Thymus (tissue), 11 donors: ENCODE measurements around the gene CDK5R2. TPM values are rescaled to one million over a fixed set of nuclear protein-coding genes. Genes with fewer than 3 reads are reported as not detected.
A peak's percentile ranks its signal among the peaks of the same experiment; 100 is the strongest.

Experiments
- DNase-seq, 9 donors: peaks; one replicate each; pipeline ENCODE4 v3.0.0-alpha.2; 2013; ENCODE audit warnings: low spot score in 9 of 9, low read depth in 6 of 9, missing footprints in 1 of 9
- H3K27ac ChIP-seq, 2 donors: one replicate each; pipeline ENCODE4 v1.5.1; 2013; ENCODE audit warnings: control low read depth in 1 of 2, low read depth in 1 of 2, low read length in 1 of 2, mild to moderate bottlenecking in 1 of 2, moderate library complexity in 1 of 2
- H3K27me3 ChIP-seq, 2 donors: one replicate each; pipeline ENCODE4 v1.5.1; 2013; ENCODE audit warnings: low read length in 1 of 2; ENCODE audit not compliant: control insufficient read depth in 2 of 2, insufficient read depth in 1 of 2
- H3K36me3 ChIP-seq, 2 donors: one replicate each; pipeline ENCODE4 v1.5.1; 2013; ENCODE audit warnings: low read length in 1 of 2, mild to moderate bottlenecking in 1 of 2, moderate library complexity in 1 of 2; ENCODE audit not compliant: control insufficient read depth in 2 of 2, insufficient read depth in 2 of 2
- H3K4me1 ChIP-seq, 2 donors: one replicate each; pipeline ENCODE4 v1.5.1; 2013; ENCODE audit warnings: low read length in 2 of 2; ENCODE audit not compliant: control insufficient read depth in 2 of 2, insufficient read depth in 2 of 2
- H3K4me3 ChIP-seq, 2 donors: one replicate each; pipeline ENCODE4 v1.5.1; 2013; ENCODE audit warnings: low read length in 2 of 2, control low read depth in 1 of 2, mild to moderate bottlenecking in 1 of 2
- H3K9me3 ChIP-seq, 2 donors: one replicate each; pipeline ENCODE4 v1.5.1; 2013; ENCODE audit warnings: low read length in 1 of 2, mild to moderate bottlenecking in 1 of 2; ENCODE audit not compliant: control insufficient read depth in 2 of 2, insufficient read depth in 1 of 2
- WGBS: extraction: QIAGEN DNeasy Blood & Tissue Kit; methylation state at CpG from one replicate; pipeline ENCODE4 v1.1.7; 2013; 5-methylcytosine and 5-hydroxymethylcytosine counted together
- polyA plus RNA-seq: library from polyadenylated mRNA; stranded (reverse); fragments of 200-250 nt; gene quantifications from one replicate; pipeline ENCODE4 v1.2.3, GENCODE V29; 2013
- total RNA-seq: library from RNA; stranded (reverse); fragments of 120-200 nt; gene quantifications from one replicate; pipeline ENCODE4 v1.2.4, GENCODE V29; 2013
- donor health status: healthy.

CDK5R2 gene
- total and polyA plus RNA-seq, 2 donors: 0.16 TPM; not detected in 1

DNA sequence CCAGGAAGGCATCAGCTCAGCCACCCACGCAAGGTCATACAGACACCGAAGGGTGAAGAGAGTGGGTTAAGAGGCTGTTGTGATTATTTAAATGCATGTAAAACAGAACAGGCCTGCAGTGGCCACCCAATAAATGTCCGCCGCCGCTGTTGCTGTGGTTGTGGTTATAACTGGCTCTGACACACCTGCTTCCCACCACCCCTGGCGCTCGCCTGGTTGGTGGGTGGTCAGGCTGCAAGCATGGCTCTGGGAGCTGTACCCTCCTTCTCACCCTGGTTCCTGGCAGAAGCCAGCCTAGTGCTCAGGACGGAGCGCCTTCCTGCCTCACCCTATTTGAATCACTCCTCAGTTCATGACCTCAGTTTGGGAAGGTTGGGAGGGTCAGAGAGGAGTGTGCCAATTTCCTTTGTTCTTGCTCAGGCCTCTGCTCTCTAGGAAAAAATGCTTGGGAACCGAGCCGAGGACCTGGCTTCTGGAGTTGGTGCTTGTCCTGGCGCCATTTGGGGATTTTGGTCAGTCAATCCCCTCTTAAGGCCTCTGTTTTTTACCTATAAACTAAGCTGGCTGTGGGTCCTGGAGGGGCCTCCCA, 39.0 kb downstream of the CDK5R2 start:
- Histone ChIP-seq H3K4me1 (peaks cover 13 to 20% of the 10 kb centered on the region in 2 donors), H3K27me3 (peaks cover 82 to 99% of the 10 kb centered on the region in 2 donors)

DNA sequence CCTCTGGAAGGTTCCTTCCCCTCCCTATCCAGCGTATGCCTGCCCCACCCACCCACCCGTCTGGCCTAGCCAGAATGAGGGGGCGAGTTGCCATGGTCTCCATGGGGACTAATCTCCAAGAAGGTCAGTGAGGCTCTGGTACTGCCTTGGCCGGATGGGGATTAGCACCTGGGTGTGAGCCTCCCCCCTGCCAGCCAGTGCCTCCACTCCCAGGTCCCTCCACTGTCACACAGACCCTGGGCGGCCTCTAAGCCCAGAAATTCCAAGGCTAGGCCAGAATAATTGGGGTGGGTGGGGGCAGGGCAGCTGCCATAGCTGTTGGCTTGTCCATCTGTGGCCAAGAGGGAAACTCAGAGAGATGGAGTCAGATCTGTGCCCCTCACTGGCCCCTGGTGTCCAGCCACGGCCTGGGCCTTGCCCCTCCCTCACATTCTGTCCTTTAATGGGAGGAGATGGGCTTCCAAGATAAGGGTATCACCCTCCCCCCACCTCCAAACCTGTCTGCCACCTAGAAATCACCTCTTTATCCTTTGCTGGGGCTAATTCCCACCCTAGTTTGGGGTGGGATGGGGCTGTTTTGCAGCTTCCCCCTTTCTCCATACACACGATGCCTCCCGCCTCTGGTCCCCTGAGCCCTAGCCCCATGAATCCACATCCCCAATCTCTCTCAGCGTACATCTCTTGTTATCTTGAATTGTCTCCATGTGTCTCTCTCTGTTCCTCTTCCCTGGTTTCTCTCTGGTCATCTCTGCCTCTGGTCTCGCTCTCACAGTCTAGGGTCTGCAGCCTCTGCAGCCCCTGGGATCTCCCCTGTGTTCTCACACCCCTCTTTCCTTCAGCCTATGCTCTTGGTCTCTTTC, 39.8 kb downstream of the CDK5R2 start:
- Histone ChIP-seq H3K4me3 (no peak overlapping the region), H3K27ac (no peak overlapping the region), H3K27me3 (peaks cover 81 to 99% of the 10 kb centered on the region in 2 donors), H3K4me1 (peaks cover 13 to 18% of the 10 kb centered on the region in 2 donors), H3K9me3 (peaks cover 0 to 3% of the 10 kb centered on the region in 2 donors), H3K36me3 (no peaks in the 10 kb centered on the region)
- DNase-seq: no peak
- 63% methylated on average over 10 of the region's 10 CpGs for WGBS

More for the DNA sequence above, 39.0 kb downstream of the CDK5R2 start:
- Histone ChIP-seq H3K4me3 (no peak overlapping the region), H3K27ac (no peak overlapping the region), H3K36me3 (no peaks in the 10 kb centered on the region), H3K9me3 (peaks cover 0 to 3% of the 10 kb centered on the region in 2 donors)
- 42% methylated on average over 12 of the region's 12 CpGs for WGBS
- no peak for DNase-seq

DNA sequence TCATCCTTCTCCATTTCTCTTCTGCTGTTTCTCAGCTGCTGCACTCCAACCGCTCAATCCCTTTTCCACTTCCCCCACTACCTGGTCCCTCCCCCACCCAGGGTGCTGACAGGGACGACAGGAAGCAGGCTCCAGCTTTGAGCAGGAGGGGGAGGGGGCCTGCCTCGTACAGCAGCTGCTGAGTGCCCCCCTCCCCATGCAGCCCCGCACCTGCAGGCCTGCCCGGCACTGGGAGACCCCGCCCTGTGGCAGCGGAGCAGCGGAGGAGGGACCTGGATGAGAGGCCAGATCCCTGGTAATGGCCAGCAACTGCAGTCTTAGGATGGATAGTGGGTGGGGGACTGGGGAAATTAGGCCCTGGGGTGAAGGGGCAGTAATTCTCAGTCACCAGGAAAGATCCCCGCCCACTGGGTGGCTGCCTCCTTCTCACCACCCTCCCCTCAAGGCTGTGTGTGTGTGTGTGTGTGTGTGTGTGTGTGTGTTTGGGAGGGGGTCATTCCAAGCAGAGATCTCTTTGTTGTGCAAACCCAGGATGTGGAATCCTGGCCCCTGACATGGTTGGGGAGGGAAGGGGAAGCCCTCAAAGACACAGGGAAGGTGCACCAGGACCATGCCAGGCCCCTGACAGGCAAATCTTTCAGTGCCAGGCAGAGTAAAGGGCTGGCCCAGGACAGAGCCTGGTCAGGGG, 40.6 kb downstream of the CDK5R2 start:
- peaks cover 13 to 18% of the 10 kb centered on the region in 2 donors for H3K4me1 ChIP-seq
- H3K4me3 ChIP-seq: no peak overlapping the region
- peaks cover 0 to under 1% of the 10 kb centered on the region in 2 donors for H3K9me3 ChIP-seq
- WGBS: 14% methylated on average over 9 of the region's 9 CpGs
- H3K27ac ChIP-seq: no peak overlapping the region
- peak in 3 of 9 donors; percentile 6 to 36 (median 21) for DNase-seq
- peaks cover 77 to 97% of the 10 kb centered on the region in 2 donors for H3K27me3 ChIP-seq
- no peaks in the 10 kb centered on the region for H3K36me3 ChIP-seq

DNA sequence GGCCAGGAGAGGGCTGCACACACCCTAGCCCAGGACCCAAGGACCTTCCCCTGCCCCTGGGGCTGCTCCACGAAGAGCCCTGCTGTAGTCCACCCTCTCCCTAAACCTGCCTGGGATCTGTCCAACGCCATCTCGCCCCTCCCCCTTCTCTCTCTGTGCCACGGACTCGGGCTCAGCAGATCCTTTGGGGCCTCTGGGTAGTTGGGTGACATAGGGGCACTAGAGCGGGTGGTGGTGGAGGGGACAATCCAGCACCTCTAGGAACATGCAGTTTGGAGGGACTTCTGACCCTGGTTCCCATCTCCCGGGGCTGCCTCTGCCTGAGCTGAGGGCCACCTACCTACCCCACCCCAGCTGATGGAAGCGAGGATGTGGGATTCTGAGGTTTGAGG, 41.1 kb downstream of the CDK5R2 start:
- 15% methylated on average over 8 of the region's 8 CpGs for WGBS
- Histone ChIP-seq H3K27me3 (peaks cover 74 to 97% of the 10 kb centered on the region in 2 donors), H3K4me1 (peaks cover 13 to 18% of the 10 kb centered on the region in 2 donors), H3K36me3 (no peaks in the 10 kb centered on the region), H3K4me3 (no peak overlapping the region), H3K9me3 (no peaks in the 10 kb centered on the region), H3K27ac (no peak overlapping the region)
- DNase-seq: no peak

DNA sequence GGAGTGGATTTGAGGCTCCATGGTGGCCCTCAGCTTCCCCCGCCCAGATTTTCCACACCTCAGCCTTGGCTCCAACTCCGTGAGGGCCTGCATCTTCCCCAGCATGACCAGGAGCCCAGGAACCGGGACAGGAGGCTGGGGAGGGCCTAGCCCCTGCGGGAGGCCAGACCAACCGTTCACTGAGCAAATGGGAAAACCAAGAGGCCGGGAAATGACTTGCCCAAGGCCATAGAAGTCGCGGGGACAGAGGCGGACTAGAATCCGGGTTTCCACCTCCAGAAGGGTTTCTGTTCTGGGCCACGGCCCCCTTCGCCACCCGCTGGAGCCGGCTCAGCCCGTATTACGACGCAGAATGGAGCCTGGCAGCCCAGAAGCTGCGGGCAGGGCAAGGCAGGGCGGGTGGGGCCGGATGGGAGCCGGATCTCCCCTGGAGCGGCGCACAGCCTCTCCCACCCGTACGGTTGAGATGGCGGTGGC, 41.7 kb downstream of the CDK5R2 start:
- H3K9me3 ChIP-seq: no peaks in the 10 kb centered on the region
- peak overlapping the region in 1 of 2 donors; percentile 26 for H3K4me3 ChIP-seq
- no peak overlapping the region for H3K27ac ChIP-seq
- DNase-seq: no peak
- H3K27me3 ChIP-seq: peaks cover 68 to 97% of the 10 kb centered on the region in 2 donors
- peaks cover 13 to 15% of the 10 kb centered on the region in 2 donors for H3K4me1 ChIP-seq
- 9% methylated on average over 26 of the region's 26 CpGs for WGBS
- H3K36me3 ChIP-seq: no peaks in the 10 kb centered on the region

DNA sequence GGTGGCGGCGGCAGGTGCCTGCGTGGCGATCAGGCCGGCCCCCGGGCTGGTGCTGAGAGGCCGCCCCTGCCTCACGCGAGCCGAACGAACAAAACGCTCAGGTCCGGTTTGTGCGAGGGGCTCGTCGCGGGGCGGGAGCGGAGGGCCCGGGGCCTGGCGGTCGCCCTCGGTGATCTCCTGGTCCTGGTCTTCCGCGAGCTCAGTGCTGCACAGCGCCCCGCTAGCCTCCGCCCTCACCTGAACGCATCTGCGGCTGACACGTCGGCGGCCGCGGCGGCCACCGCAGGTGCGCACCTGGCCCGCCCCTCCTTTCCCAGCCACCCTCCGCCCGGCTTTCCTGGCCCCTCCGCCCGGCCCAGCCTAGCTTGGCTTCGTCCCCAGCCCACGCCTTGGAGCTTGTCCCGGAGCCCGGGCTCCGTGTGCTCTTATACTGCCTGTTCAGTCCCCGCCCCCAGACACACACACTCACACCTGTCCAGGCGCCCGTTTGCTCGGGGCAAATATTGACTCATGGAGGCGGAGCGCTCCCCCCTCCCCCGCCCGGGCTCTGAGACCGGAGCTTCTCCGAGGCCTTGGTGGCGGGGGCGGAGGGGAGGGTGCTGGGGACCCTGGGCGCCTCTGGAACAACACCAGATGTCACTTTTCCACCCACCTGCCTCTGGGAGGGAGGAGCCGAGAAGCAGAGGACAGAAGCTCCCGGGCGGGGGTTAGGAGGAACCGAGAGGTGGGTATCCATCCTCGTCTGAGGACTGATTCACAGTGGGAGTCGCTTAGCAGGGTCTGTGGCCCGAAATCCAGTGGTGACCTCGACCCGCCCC, 42.3 kb downstream of the CDK5R2 start:
- no peaks in the 10 kb centered on the region for H3K36me3 ChIP-seq
- peak overlapping the region in 1 of 2 donors; percentile 26 for H3K4me3 ChIP-seq
- peaks cover 13 to 15% of the 10 kb centered on the region in 2 donors for H3K4me1 ChIP-seq
- 2% methylated on average over 70 of the region's 70 CpGs for WGBS
- no peak overlapping the region for H3K27ac ChIP-seq
- DNase-seq: no peak
- peaks cover 62 to 96% of the 10 kb centered on the region in 2 donors for H3K27me3 ChIP-seq
- no peaks in the 10 kb centered on the region for H3K9me3 ChIP-seq

DNA sequence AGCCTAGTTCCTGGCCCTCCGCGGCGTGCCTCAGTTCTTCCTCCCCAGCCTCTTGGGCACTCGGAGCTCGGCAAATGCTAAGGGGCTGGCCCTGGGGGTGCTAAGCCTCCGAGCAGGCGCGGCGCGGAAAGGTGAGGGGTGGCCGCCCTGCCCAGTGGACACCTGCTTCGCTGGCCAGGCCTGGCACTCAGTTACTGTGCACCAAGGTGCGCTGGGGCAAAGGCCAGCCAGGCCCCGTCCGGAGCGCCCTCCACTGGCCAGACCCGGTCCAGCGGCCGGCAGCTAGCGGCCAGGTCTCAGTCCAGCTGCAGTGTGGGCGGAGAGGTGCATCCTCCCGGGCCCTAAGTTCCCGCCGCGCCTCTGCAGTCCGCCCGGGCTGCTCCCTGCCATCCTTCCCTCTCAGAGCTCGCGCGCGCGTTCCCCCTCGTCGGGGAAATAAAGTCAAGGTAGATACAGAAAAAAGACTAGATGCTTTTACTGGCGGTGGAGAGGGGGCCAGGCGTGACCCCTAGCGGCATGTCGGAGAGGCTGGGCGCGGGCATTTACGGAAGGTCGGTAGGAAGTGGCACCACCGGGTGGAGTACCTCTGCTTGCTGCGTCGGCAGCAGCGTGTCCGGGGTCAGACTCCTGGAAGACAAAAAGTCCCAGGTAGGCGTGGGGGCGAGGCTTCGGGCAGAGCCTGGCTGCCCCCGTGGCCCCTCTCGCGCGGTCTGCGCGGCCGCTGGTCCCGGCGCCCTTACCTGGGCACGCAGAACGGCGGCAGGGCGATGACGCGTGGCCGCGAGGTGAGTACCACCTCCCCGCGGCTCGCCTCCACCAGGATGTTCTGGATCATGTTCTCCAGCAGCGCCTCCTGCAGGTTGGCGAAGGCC, 43.2 kb downstream of the CDK5R2 start:
- H3K27ac ChIP-seq: no peak overlapping the region
- WGBS: 4% methylated on average over 72 of the region's 72 CpGs
- peaks cover 0 to 1% of the 10 kb centered on the region in 2 donors for H3K9me3 ChIP-seq
- DNase-seq: no peak
- H3K27me3 ChIP-seq: peaks cover 54 to 93% of the 10 kb centered on the region in 2 donors
- no peaks in the 10 kb centered on the region for H3K36me3 ChIP-seq
- H3K4me3 ChIP-seq: no peak overlapping the region
- H3K4me1 ChIP-seq: peaks cover 13 to 15% of the 10 kb centered on the region in 2 donors

DNA sequence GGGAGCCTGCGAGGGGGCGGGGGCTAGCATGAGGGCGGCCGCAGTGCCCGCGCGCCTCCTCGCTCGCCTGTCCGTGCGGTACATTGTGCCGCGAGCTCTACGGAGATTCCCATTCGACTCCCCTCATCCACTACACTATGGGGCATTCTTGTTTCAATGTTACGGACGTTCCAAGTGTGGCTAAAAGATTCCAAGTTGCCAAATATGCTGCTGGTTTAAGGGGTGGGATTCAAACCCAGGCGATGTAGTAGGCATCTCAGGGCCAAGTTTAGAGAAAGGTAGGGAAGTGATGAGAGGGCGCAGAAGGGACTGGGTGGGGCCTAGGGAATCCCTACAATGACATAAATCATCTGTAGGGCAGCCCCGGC, 43.8 kb downstream of the CDK5R2 start:
- Histone ChIP-seq H3K9me3 (peaks cover 0 to 1% of the 10 kb centered on the region in 2 donors), H3K27ac (no peak overlapping the region), H3K36me3 (no peaks in the 10 kb centered on the region), H3K27me3 (peaks cover 54 to 87% of the 10 kb centered on the region in 2 donors), H3K4me1 (peaks cover 13 to 15% of the 10 kb centered on the region in 2 donors), H3K4me3 (no peak overlapping the region)
- 12% methylated on average over 20 of the region's 20 CpGs for WGBS
- no peak for DNase-seq
